Measurements from ENCODE around the gene SYT2.

The SYT2 gene

GRCh38 chr1:202689493-202690342, 20.5 kb downstream of the SYT2 start:
- H2BK120ac ChIP-seq (ENCODE audit: low read depth, low read length), result no peak overlapping the region
- H2BK12ac ChIP-seq (ENCODE audit: low read length), result no peak overlapping the region
- no CpG with 5 or more reads among the region's 9 CpGs for WGBS, 2 donors (ENCODE audit: extremely low coverage in 2 of 2, insufficient read length in 2 of 2, insufficient replicate concordance in 1 of 2)
- no peak overlapping the region for H3K4ac ChIP-seq (ENCODE audit: low read length)
- no peak overlapping the region for H3K27ac ChIP-seq (replicated peaks; ENCODE audit: low read length)
- no peak overlapping the region for H3K14ac ChIP-seq (ENCODE audit: low read length)
- no peak overlapping the region for H3K4me3 ChIP-seq (ENCODE audit: low read length in 2 of 2)
- H3K18ac ChIP-seq (ENCODE audit: low read length), result no peak overlapping the region
- H2AK5ac ChIP-seq (ENCODE audit: low read depth, low read length), result no peak overlapping the region
- DNase-seq (ENCODE audit: low spot score), result no peak
- H3K4me1 ChIP-seq (ENCODE audit: control insufficient read depth in 2 of 2, insufficient read depth in 1 of 2, low read depth in 1 of 2, low read length in 2 of 2), result peaks cover 0 to 7% of the 10 kb centered on the region in 2 donors
- H2BK15ac ChIP-seq (ENCODE audit: low read length), result no peak overlapping the region
- no peak overlapping the region for H3K4me2 ChIP-seq (ENCODE audit: insufficient read depth, low read length, poor library complexity, severe bottlenecking)
- H3K9me3 ChIP-seq (replicated peaks in 1 of 2; ENCODE audit: control insufficient read depth in 2 of 2, insufficient read depth in 1 of 2, low read depth in 1 of 2, low read length in 2 of 2), result no peaks in the 10 kb centered on the region
- H4K8ac ChIP-seq (ENCODE audit: low read depth, low read length), result no peak overlapping the region
- H3K27me3 ChIP-seq (ENCODE audit: control insufficient read depth in 3 of 3, insufficient read depth in 3 of 3, low read depth in 1 of 3, low read length in 3 of 3), result peaks cover 0 to 12% (median 0%) of the 10 kb centered on the region in 3 experiments
- no peaks in the 10 kb centered on the region for H3K36me3 ChIP-seq (replicated peaks in 1 of 2; ENCODE audit: control insufficient read depth in 2 of 2, insufficient read depth in 2 of 2, low read length in 2 of 2)
- H3K23ac ChIP-seq (ENCODE audit: low read depth, low read length, poor library complexity), result no peak overlapping the region
- no peak overlapping the region for H2AFZ ChIP-seq (ENCODE audit: low read length)
- no peak overlapping the region for H4K91ac ChIP-seq (ENCODE audit: low read depth, low read length, poor library complexity)
- no peak overlapping the region for H2BK5ac ChIP-seq (ENCODE audit: low read length)
- no peak overlapping the region for H3K9ac ChIP-seq (ENCODE audit: low read depth, low read length, poor library complexity)
- H3K79me1 ChIP-seq (ENCODE audit: low read depth, low read length), result no peaks in the 10 kb centered on the region

DNA sequence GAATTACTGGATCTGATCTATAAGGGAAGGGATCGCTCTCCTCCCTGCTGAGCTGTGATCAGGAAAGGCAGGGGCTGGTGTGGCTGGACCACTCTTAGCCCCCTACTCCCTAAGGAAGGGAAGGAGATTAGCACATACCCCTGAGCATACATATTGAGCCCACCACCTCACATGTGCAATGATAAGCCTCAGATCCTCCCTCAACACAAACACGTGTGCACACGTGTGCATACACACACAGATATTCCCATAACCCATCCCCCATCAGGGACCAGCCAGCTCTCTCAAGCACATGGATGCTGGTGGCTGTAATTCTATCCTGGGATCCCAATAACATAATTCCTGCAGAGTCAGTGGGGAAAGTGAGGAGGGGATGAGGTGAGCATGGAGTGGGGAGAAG, 21.2 kb downstream of the SYT2 start:
- Histone ChIP-seq H2BK5ac (ENCODE audit: low read length) (no peak overlapping the region), H2BK15ac (ENCODE audit: low read length) (no peak overlapping the region), H3K9me3 (replicated peaks in 1 of 2; ENCODE audit: control insufficient read depth in 2 of 2, insufficient read depth in 1 of 2, low read depth in 1 of 2, low read length in 2 of 2) (no peaks in the 10 kb centered on the region), H3K36me3 (replicated peaks in 1 of 2; ENCODE audit: control insufficient read depth in 2 of 2, insufficient read depth in 2 of 2, low read length in 2 of 2) (no peaks in the 10 kb centered on the region), H3K79me1 (ENCODE audit: low read depth, low read length) (no peaks in the 10 kb centered on the region), H3K4me1 (ENCODE audit: control insufficient read depth in 2 of 2, insufficient read depth in 1 of 2, low read depth in 1 of 2, low read length in 2 of 2) (peaks cover 0 to 7% of the 10 kb centered on the region in 2 donors), H3K27ac (replicated peaks; ENCODE audit: low read length) (no peak overlapping the region), H2BK12ac (ENCODE audit: low read length) (no peak overlapping the region), H3K27me3 (ENCODE audit: control insufficient read depth in 3 of 3, insufficient read depth in 3 of 3, low read depth in 1 of 3, low read length in 3 of 3) (peaks cover 0 to 12% (median 0%) of the 10 kb centered on the region in 3 experiments), H4K91ac (ENCODE audit: low read depth, low read length, poor library complexity) (no peak overlapping the region), H3K23ac (ENCODE audit: low read depth, low read length, poor library complexity) (no peak overlapping the region), H3K4me3 (ENCODE audit: low read length in 2 of 2) (no peak overlapping the region), H3K14ac (ENCODE audit: low read length) (no peak overlapping the region), H3K18ac (ENCODE audit: low read length) (no peak overlapping the region), H3K9ac (ENCODE audit: low read depth, low read length, poor library complexity) (no peak overlapping the region), H3K4ac (ENCODE audit: low read length) (no peak overlapping the region), H3K4me2 (ENCODE audit: insufficient read depth, low read length, poor library complexity, severe bottlenecking) (no peak overlapping the region), H2AFZ (ENCODE audit: low read length) (no peak overlapping the region), H2AK5ac (ENCODE audit: low read depth, low read length) (no peak overlapping the region), H4K8ac (ENCODE audit: low read depth, low read length) (no peak overlapping the region), H2BK120ac (ENCODE audit: low read depth, low read length) (no peak overlapping the region)
- WGBS, 2 donors (ENCODE audit: extremely low coverage in 2 of 2, insufficient read length in 2 of 2, insufficient replicate concordance in 1 of 2), result no CpG with 5 or more reads among the region's 3 CpGs
- DNase-seq (ENCODE audit: low spot score), result no peak

- H3K9me3 ChIP-seq (replicated peaks in 1 of 2; ENCODE audit: control insufficient read depth in 2 of 2, insufficient read depth in 1 of 2, low read depth in 1 of 2, low read length in 2 of 2), result no peaks in the 10 kb centered on the region
- no peak overlapping the region for H2BK12ac ChIP-seq (ENCODE audit: low read length)
- H3K27me3 ChIP-seq (ENCODE audit: control insufficient read depth in 3 of 3, insufficient read depth in 3 of 3, low read depth in 1 of 3, low read length in 3 of 3), result peaks cover 0 to 12% (median 0%) of the 10 kb centered on the region in 3 experiments
- H2BK120ac ChIP-seq (ENCODE audit: low read depth, low read length), result no peak overlapping the region
- H3K23ac ChIP-seq (ENCODE audit: low read depth, low read length, poor library complexity), result no peak overlapping the region
- H3K36me3 ChIP-seq (replicated peaks in 1 of 2; ENCODE audit: control insufficient read depth in 2 of 2, insufficient read depth in 2 of 2, low read length in 2 of 2), result no peaks in the 10 kb centered on the region
- H3K4ac ChIP-seq (ENCODE audit: low read length), result no peak overlapping the region
- no peak overlapping the region for H2AK5ac ChIP-seq (ENCODE audit: low read depth, low read length)
- no peak overlapping the region for H2AFZ ChIP-seq (ENCODE audit: low read length)
- H3K4me1 ChIP-seq (ENCODE audit: control insufficient read depth in 2 of 2, insufficient read depth in 1 of 2, low read depth in 1 of 2, low read length in 2 of 2), result peaks cover 0 to 7% of the 10 kb centered on the region in 2 donors
- H2BK15ac ChIP-seq (ENCODE audit: low read length), result no peak overlapping the region
- no peak for DNase-seq (ENCODE audit: low spot score)
- H3K18ac ChIP-seq (ENCODE audit: low read length), result no peak overlapping the region
- H3K14ac ChIP-seq (ENCODE audit: low read length), result no peak overlapping the region
- no peaks in the 10 kb centered on the region for H3K79me1 ChIP-seq (ENCODE audit: low read depth, low read length)
- H3K27ac ChIP-seq (replicated peaks; ENCODE audit: low read length), result no peak overlapping the region
- WGBS, 2 donors (ENCODE audit: extremely low coverage in 2 of 2, insufficient read length in 2 of 2, insufficient replicate concordance in 1 of 2), result no CpG with 5 or more reads among the region's 7 CpGs
- H3K9ac ChIP-seq (ENCODE audit: low read depth, low read length, poor library complexity), result no peak overlapping the region
- no peak overlapping the region for H4K91ac ChIP-seq (ENCODE audit: low read depth, low read length, poor library complexity)
- no peak overlapping the region for H3K4me2 ChIP-seq (ENCODE audit: insufficient read depth, low read length, poor library complexity, severe bottlenecking)
- no peak overlapping the region for H3K4me3 ChIP-seq (ENCODE audit: low read length in 2 of 2)
- no peak overlapping the region for H4K8ac ChIP-seq (ENCODE audit: low read depth, low read length)
- no peak overlapping the region for H2BK5ac ChIP-seq (ENCODE audit: low read length)
Observed at GRCh38 chr1:202688401-202688800, 21.9 kb downstream of the SYT2 start.

- Histone ChIP-seq H2AFZ (ENCODE audit: low read length) (no peak overlapping the region), H3K14ac (ENCODE audit: low read length) (no peak overlapping the region), H3K4me1 (ENCODE audit: control insufficient read depth in 2 of 2, insufficient read depth in 1 of 2, low read depth in 1 of 2, low read length in 2 of 2) (peaks cover 0 to 7% of the 10 kb centered on the region in 2 donors), H3K27me3 (ENCODE audit: control insufficient read depth in 3 of 3, insufficient read depth in 3 of 3, low read depth in 1 of 3, low read length in 3 of 3) (peaks cover 0 to 12% (median 0%) of the 10 kb centered on the region in 3 experiments), H3K4ac (ENCODE audit: low read length) (no peak overlapping the region), H3K36me3 (replicated peaks in 1 of 2; ENCODE audit: control insufficient read depth in 2 of 2, insufficient read depth in 2 of 2, low read length in 2 of 2) (no peaks in the 10 kb centered on the region), H2BK120ac (ENCODE audit: low read depth, low read length) (no peak overlapping the region), H3K27ac (replicated peaks; ENCODE audit: low read length) (no peak overlapping the region), H3K9me3 (replicated peaks in 1 of 2; ENCODE audit: control insufficient read depth in 2 of 2, insufficient read depth in 1 of 2, low read depth in 1 of 2, low read length in 2 of 2) (no peaks in the 10 kb centered on the region), H3K4me2 (ENCODE audit: insufficient read depth, low read length, poor library complexity, severe bottlenecking) (no peak overlapping the region), H2BK5ac (ENCODE audit: low read length) (no peak overlapping the region), H2BK12ac (ENCODE audit: low read length) (no peak overlapping the region), H3K4me3 (ENCODE audit: low read length in 2 of 2) (no peak overlapping the region), H3K18ac (ENCODE audit: low read length) (no peak overlapping the region), H4K8ac (ENCODE audit: low read depth, low read length) (no peak overlapping the region), H3K9ac (ENCODE audit: low read depth, low read length, poor library complexity) (no peak overlapping the region), H3K79me1 (ENCODE audit: low read depth, low read length) (no peaks in the 10 kb centered on the region), H3K23ac (ENCODE audit: low read depth, low read length, poor library complexity) (no peak overlapping the region), H2AK5ac (ENCODE audit: low read depth, low read length) (no peak overlapping the region), H2BK15ac (ENCODE audit: low read length) (no peak overlapping the region), H4K91ac (ENCODE audit: low read depth, low read length, poor library complexity) (no peak overlapping the region)
- DNase-seq (ENCODE audit: low spot score), result no peak
- no CpG with 5 or more reads among the region's 3 CpGs for WGBS, 2 donors (ENCODE audit: extremely low coverage in 2 of 2, insufficient read length in 2 of 2, insufficient replicate concordance in 1 of 2)
Observed at GRCh38 chr1:202687798-202688197, 22.5 kb downstream of the SYT2 start.
